Measurements from ENCODE around the gene NBEAL2.

NBEAL2 gene

GRCh38 chr3:46986782-46987310 is 7.4 kb downstream of the NBEAL2 start:
- no peak for DNase-seq

GRCh38 chr3:46987319-46987742 is 7.9 kb downstream of the NBEAL2 start:
- DNase-seq, result no peak

- DNase-seq, result peak; percentile 41
These were observed 8.4 kb downstream of the NBEAL2 start for GRCh38 chr3:46987743-46988401.

- DNase-seq, result no peak
These were observed 9.2 kb downstream of the NBEAL2 start for GRCh38 chr3:46988616-46989015.

- no peak for DNase-seq
These were observed 9.8 kb downstream of the NBEAL2 start for GRCh38 chr3:46989146-46989810.

GRCh38 chr3:46990573-46991374 is 11.3 kb downstream of the NBEAL2 start:
- DNase-seq, result no peak

- DNase-seq, result no peak
These were observed 12.1 kb downstream of the NBEAL2 start for GRCh38 chr3:46991406-46992165.

GRCh38 chr3:46992231-46992630 is 12.8 kb downstream of the NBEAL2 start:
- no peak for DNase-seq

GRCh38 chr3:46993292-46993691 is 13.8 kb downstream of the NBEAL2 start:
- DNase-seq, result no peak

- DNase-seq, result no peak
These were observed 14.5 kb downstream of the NBEAL2 start for GRCh38 chr3:46993986-46994385.

- no peak for DNase-seq
These were observed 15.6 kb downstream of the NBEAL2 start for GRCh38 chr3:46994801-46995731.

- no peak for DNase-seq
These were observed 16.6 kb downstream of the NBEAL2 start for GRCh38 chr3:46995901-46996562.

GRCh38 chr3:46996689-46997452 is 17.4 kb downstream of the NBEAL2 start:
- no peak for DNase-seq

GRCh38 chr3:46997453-46998091 is 18.1 kb downstream of the NBEAL2 start:
- no peak for DNase-seq

GRCh38 chr3:46998121-46998851 is 18.8 kb downstream of the NBEAL2 start:
- DNase-seq, result peak; percentile 29

GRCh38 chr3:46998852-46999515 is 19.5 kb downstream of the NBEAL2 start:
- no peak for DNase-seq

- DNase-seq, result no peak
These were observed 20.2 kb downstream of the NBEAL2 start for GRCh38 chr3:46999516-47000197.

Measured in EL (cell line).